Measurements from ENCODE around the gene VGLL2. TPM values are rescaled to one million over a fixed set of nuclear protein-coding genes. Genes with fewer than 3 reads are reported as not detected.

VGLL2 gene
- total and polyA plus RNA-seq, 7 donors: not detected

Small RNA genes lying within 50 kb of the gene (small RNA-seq; reads per million reads assigned to genes)
- gene RN7SKP18: 0 reads per million in 3 donors

Other genes starting within 250 kb of the VGLL2 start
- gene ROS1, start 160.4 kb downstream of the VGLL2 start, total RNA-seq: not detected
- gene ROS1, start 160.4 kb downstream of the VGLL2 start, polyA plus RNA-seq: under 1 TPM in 1 of 3 donors, not detected in 2; 0.07 TPM
- 10 to 100 TPM in 2 of 4 donors, 1 to 10 TPM in 2; 5.8 to 16.3 (median 9.7) TPM for gene DCBLD1, start 217.1 kb downstream of the VGLL2 start, total RNA-seq
- gene DCBLD1, start 217.1 kb downstream of the VGLL2 start, polyA plus RNA-seq: 1 to 10 TPM; 2.3 to 6.8 (median 4.2) TPM

All from sigmoid colon (tissue), 7 donors.